ENCODE data around the gene PCSK6. TPM values are rescaled to one million over a fixed set of nuclear protein-coding genes. Genes with fewer than 3 reads are reported as not detected.
"Not testable (repeated sequence)": the region's sequence is repeated elsewhere in the genome, so short reads cannot be mapped to it uniquely, and the experiment has no call there.

Gene PCSK6
- total RNA-seq, 2 donors from 2014 or later = 5.1 to 8.8 TPM

DNA sequence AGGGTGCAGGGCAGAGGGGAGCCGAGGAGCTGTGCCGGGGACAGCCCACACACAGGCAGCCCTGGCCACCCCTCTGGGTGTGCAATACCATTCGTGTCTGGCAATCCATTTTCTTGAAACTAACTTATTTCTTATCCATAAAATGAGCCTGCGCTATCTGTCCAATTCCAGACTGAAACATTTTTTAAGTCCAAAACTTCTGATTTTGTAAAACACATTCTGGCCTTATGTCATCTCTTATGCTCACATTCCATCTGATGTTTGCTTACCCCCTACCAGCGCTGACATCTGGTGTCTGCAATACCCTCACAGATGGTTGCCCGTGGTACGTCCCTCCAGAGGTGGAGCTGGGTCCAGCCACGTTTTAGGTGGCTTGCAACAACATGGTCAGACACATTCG lies 31.8 kb downstream of the PCSK6 start:
- no peak for DNase-seq (ENCODE audit: low spot score)
- no peak for TF ChIP-seq CTCF (IDR thresholded peaks at IDR 0.05)
- no peak overlapping the region for H3K27ac ChIP-seq
- no peaks in the 10 kb centered on the region for H3K4me1 ChIP-seq (ENCODE audit: control insufficient read depth in 1 of 2, low read depth in 2 of 2)
- no peaks in the 10 kb centered on the region for H3K9me3 ChIP-seq
- no peaks in the 10 kb centered on the region for H3K27me3 ChIP-seq (replicated peaks; ENCODE audit: insufficient read depth)
- H3K4me3 ChIP-seq = no peak overlapping the region
- no peak for ATAC-seq (ENCODE audit: insufficient number of reproducible peaks, low FRiP score, low read depth)
- no peaks in the 10 kb centered on the region for H3K36me3 ChIP-seq

- no peaks in the 10 kb centered on the region for H3K9me3 ChIP-seq
- no peak overlapping the region for H3K4me3 ChIP-seq
- no peak overlapping the region for H3K27ac ChIP-seq
- TF ChIP-seq CTCF (IDR thresholded peaks at IDR 0.05) = no peak
- no peaks in the 10 kb centered on the region for H3K36me3 ChIP-seq
- no peaks in the 10 kb centered on the region for H3K4me1 ChIP-seq (ENCODE audit: control insufficient read depth in 1 of 2, low read depth in 2 of 2)
- ATAC-seq (ENCODE audit: insufficient number of reproducible peaks, low FRiP score, low read depth) (no peak), DNase-seq (ENCODE audit: low spot score) (no peak)
- no peaks in the 10 kb centered on the region for H3K27me3 ChIP-seq (replicated peaks; ENCODE audit: insufficient read depth)
Observed at GRCh38 chr15:101456057-101456739, 33.3 kb downstream of the PCSK6 start.

DNA sequence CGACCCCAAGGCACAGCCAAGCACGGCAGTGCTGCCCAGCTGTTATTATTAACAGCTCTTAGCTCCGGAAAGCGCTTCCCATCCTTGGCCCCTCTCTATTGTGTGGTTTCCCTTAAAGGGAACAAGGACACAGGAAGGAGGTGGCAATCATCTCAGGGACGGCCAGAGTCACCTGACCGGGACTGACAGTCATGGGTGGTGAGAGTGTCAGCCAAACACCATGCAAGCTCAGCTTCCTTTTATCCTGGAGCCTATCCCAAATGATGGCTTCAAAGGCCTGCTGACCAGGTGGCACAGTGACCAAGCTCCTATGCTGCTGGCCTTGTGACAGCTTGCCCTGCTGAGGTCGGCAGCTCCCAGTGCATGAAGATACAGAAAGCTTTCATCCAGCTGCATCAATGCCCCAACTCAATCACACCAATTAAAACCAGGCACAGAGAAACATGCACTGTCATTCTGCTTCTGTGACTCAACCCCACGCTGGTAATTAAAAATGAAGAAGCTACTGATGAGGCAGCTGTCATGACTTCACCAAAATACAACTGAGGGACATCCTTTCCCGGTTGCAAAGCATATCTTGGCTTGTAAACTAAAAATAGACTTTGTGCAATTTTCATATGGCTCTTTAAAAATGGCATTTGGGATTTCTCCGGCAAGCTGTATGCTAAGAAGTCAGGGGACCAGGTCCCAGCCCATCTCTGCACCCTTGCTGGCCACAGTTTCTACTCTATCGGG lies 34.0 kb downstream of the PCSK6 start:
- Histone ChIP-seq H3K4me3 (no peak overlapping the region), H3K36me3 (no peaks in the 10 kb centered on the region), H3K4me1 (ENCODE audit: control insufficient read depth in 1 of 2, low read depth in 2 of 2) (no peaks in the 10 kb centered on the region), H3K9me3 (no peaks in the 10 kb centered on the region), H3K27ac (no peak overlapping the region), H3K27me3 (replicated peaks; ENCODE audit: insufficient read depth) (no peaks in the 10 kb centered on the region)
- no peak for ATAC-seq (ENCODE audit: insufficient number of reproducible peaks, low FRiP score, low read depth)
- no peak for TF ChIP-seq CTCF (IDR thresholded peaks at IDR 0.05)
- DNase-seq (ENCODE audit: low spot score) = no peak

- not testable (repeated sequence) for H3K4me1 ChIP-seq (ENCODE audit: control insufficient read depth in 1 of 2, low read depth in 2 of 2); H3K36me3 ChIP-seq; H3K9me3 ChIP-seq; H3K27ac ChIP-seq; ATAC-seq (ENCODE audit: insufficient number of reproducible peaks, low FRiP score, low read depth); H3K27me3 ChIP-seq (replicated peaks; ENCODE audit: insufficient read depth); H3K4me3 ChIP-seq; DNase-seq (ENCODE audit: low spot score)
Observed at GRCh38 chr15:101454781-101455180, 34.7 kb downstream of the PCSK6 start.

DNA sequence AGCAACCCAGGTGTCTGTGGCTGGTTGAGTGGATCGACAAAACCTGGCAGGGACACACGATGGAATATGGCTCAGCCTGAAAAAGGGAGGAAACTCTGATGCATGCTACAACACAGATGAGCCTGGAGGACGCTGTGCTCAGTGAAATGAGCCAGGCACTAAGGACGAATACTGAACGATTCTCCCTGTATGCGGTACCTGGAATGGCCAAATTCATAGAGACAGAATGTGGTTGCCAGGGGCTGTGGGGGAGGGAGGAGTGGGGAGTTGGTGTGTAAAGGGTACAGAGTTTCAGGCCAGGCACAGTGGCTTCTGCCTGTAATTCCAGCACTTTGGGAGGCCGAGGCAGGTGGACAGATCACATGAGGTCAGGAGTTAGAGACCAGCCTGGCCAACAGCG lies 35.1 kb downstream of the PCSK6 start:
- H3K4me3 ChIP-seq = no peak overlapping the region
- no peaks in the 10 kb centered on the region for H3K36me3 ChIP-seq
- DNase-seq (ENCODE audit: low spot score) (no peak), ATAC-seq (ENCODE audit: insufficient number of reproducible peaks, low FRiP score, low read depth) (no peak)
- H3K27me3 ChIP-seq (replicated peaks; ENCODE audit: insufficient read depth) = no peaks in the 10 kb centered on the region
- no peak for TF ChIP-seq CTCF (IDR thresholded peaks at IDR 0.05)
- no peaks in the 10 kb centered on the region for H3K4me1 ChIP-seq (ENCODE audit: control insufficient read depth in 1 of 2, low read depth in 2 of 2)
- H3K27ac ChIP-seq = no peak overlapping the region
- H3K9me3 ChIP-seq = no peaks in the 10 kb centered on the region
